Measurements from ENCODE around the gene PDE6B. TPM values are rescaled to one million over a fixed set of nuclear protein-coding genes. Genes with fewer than 3 reads are reported as not detected.
"Not testable (repeated sequence)": the region's sequence is repeated elsewhere in the genome, so short reads cannot be mapped to it uniquely, and the experiment has no call there.

PDE6B gene
- total RNA-seq, 1 experiment from 2014 or later, result not detected

- Histone ChIP-seq H3K27ac (ENCODE audit: low read length) (no peak overlapping the region), H3K4me3 (ENCODE audit: low read length) (no peak overlapping the region), H3K36me3 (ENCODE audit: insufficient read depth, low read length) (no peaks in the 10 kb centered on the region), H3K79me2 (ENCODE audit: low read length) (no peaks in the 10 kb centered on the region), H3K9ac (ENCODE audit: low read length) (no peak overlapping the region), H3K27me3 (ENCODE audit: low read length) (no peaks in the 10 kb centered on the region), H3K4me1 (ENCODE audit: low read length) (peaks cover 8% of the 10 kb centered on the region), H2AFZ (ENCODE audit: low read length) (no peak overlapping the region), H4K20me1 (ENCODE audit: insufficient read depth, low read depth, low read length) (no peaks in the 10 kb centered on the region), H3K4me2 (ENCODE audit: low read depth, low read length, poor library complexity, severe bottlenecking) (no peak overlapping the region), H3K9me3 (ENCODE audit: low read length) (no peaks in the 10 kb centered on the region), H3K9me2 (replicated peaks; ENCODE audit: insufficient read depth, low read length) (no peaks in the 10 kb centered on the region)
- DNase-seq, result no peak
Measured at GRCh38 chr4:581753-582361, 43.5 kb upstream of the PDE6B start.

- Histone ChIP-seq H3K9ac (ENCODE audit: low read length) (no peak overlapping the region), H3K4me2 (ENCODE audit: low read depth, low read length, poor library complexity, severe bottlenecking) (no peak overlapping the region), H3K4me1 (ENCODE audit: low read length) (peaks cover 12% of the 10 kb centered on the region), H3K27ac (ENCODE audit: low read length) (no peak overlapping the region), H3K27me3 (ENCODE audit: low read length) (no peaks in the 10 kb centered on the region), H4K20me1 (ENCODE audit: insufficient read depth, low read depth, low read length) (no peaks in the 10 kb centered on the region), H2AFZ (ENCODE audit: low read length) (no peak overlapping the region), H3K9me3 (ENCODE audit: low read length) (no peaks in the 10 kb centered on the region), H3K79me2 (ENCODE audit: low read length) (no peaks in the 10 kb centered on the region), H3K9me2 (replicated peaks; ENCODE audit: insufficient read depth, low read length) (no peaks in the 10 kb centered on the region), H3K4me3 (ENCODE audit: low read length) (no peak overlapping the region), H3K36me3 (ENCODE audit: insufficient read depth, low read length) (no peaks in the 10 kb centered on the region)
- no peak for DNase-seq
Measured at GRCh38 chr4:583820-584219, 41.6 kb upstream of the PDE6B start.

GRCh38 chr4:587671-588350 is 37.6 kb upstream of the PDE6B start:
- H3K27me3 ChIP-seq (ENCODE audit: low read length), result no peaks in the 10 kb centered on the region

GRCh38 chr4:588351-588849 is 37.0 kb upstream of the PDE6B start:
- no peak overlapping the region for H3K27ac ChIP-seq (ENCODE audit: low read length)
- no peaks in the 10 kb centered on the region for H3K9me3 ChIP-seq (ENCODE audit: low read length)
- no peaks in the 10 kb centered on the region for H3K27me3 ChIP-seq (ENCODE audit: low read length)
- H3K9me2 ChIP-seq (replicated peaks; ENCODE audit: insufficient read depth, low read length), result no peaks in the 10 kb centered on the region
- H3K4me1 ChIP-seq (ENCODE audit: low read length), result peaks cover 8% of the 10 kb centered on the region
- H3K79me2 ChIP-seq (ENCODE audit: low read length), result no peaks in the 10 kb centered on the region
- H4K20me1 ChIP-seq (ENCODE audit: insufficient read depth, low read depth, low read length), result no peaks in the 10 kb centered on the region
- no peak for DNase-seq
- H3K36me3 ChIP-seq (ENCODE audit: insufficient read depth, low read length), result no peaks in the 10 kb centered on the region
- no peak overlapping the region for H3K4me3 ChIP-seq (ENCODE audit: low read length)
- H3K9ac ChIP-seq (ENCODE audit: low read length), result no peak overlapping the region
- H2AFZ ChIP-seq (ENCODE audit: low read length), result no peak overlapping the region
- no peak overlapping the region for H3K4me2 ChIP-seq (ENCODE audit: low read depth, low read length, poor library complexity, severe bottlenecking)

More at GRCh38 chr4:587671-588350, 37.6 kb upstream of the PDE6B start:
- no peak overlapping the region for H3K4me2 ChIP-seq (ENCODE audit: low read depth, low read length, poor library complexity, severe bottlenecking)
- H3K36me3 ChIP-seq (ENCODE audit: insufficient read depth, low read length), result no peaks in the 10 kb centered on the region
- H3K9ac ChIP-seq (ENCODE audit: low read length), result no peak overlapping the region
- no peak for DNase-seq
- H3K4me1 ChIP-seq (ENCODE audit: low read length), result peaks cover 8% of the 10 kb centered on the region
- no peak overlapping the region for H3K4me3 ChIP-seq (ENCODE audit: low read length)
- no peaks in the 10 kb centered on the region for H3K79me2 ChIP-seq (ENCODE audit: low read length)
- H3K27ac ChIP-seq (ENCODE audit: low read length), result no peak overlapping the region
- H3K9me3 ChIP-seq (ENCODE audit: low read length), result no peaks in the 10 kb centered on the region
- no peak overlapping the region for H2AFZ ChIP-seq (ENCODE audit: low read length)
- no peaks in the 10 kb centered on the region for H3K9me2 ChIP-seq (replicated peaks; ENCODE audit: insufficient read depth, low read length)
- no peaks in the 10 kb centered on the region for H4K20me1 ChIP-seq (ENCODE audit: insufficient read depth, low read depth, low read length)

- Histone ChIP-seq H3K79me2 (ENCODE audit: low read length) (no peaks in the 10 kb centered on the region), H3K27ac (ENCODE audit: low read length) (no peak overlapping the region), H4K20me1 (ENCODE audit: insufficient read depth, low read depth, low read length) (no peaks in the 10 kb centered on the region), H3K9me3 (ENCODE audit: low read length) (no peaks in the 10 kb centered on the region), H3K4me2 (ENCODE audit: low read depth, low read length, poor library complexity, severe bottlenecking) (no peak overlapping the region), H3K36me3 (ENCODE audit: insufficient read depth, low read length) (no peaks in the 10 kb centered on the region), H3K4me1 (ENCODE audit: low read length) (peaks cover 8% of the 10 kb centered on the region), H3K4me3 (ENCODE audit: low read length) (no peak overlapping the region), H3K27me3 (ENCODE audit: low read length) (no peaks in the 10 kb centered on the region), H2AFZ (ENCODE audit: low read length) (no peak overlapping the region), H3K9me2 (replicated peaks; ENCODE audit: insufficient read depth, low read length) (no peaks in the 10 kb centered on the region), H3K9ac (ENCODE audit: low read length) (no peak overlapping the region)
- no peak for DNase-seq
Measured at GRCh38 chr4:589219-589963, 36.0 kb upstream of the PDE6B start.

GRCh38 chr4:590313-590841 is 35.0 kb upstream of the PDE6B start:
- Histone ChIP-seq H3K27ac (ENCODE audit: low read length) (no peak overlapping the region), H3K79me2 (ENCODE audit: low read length) (no peaks in the 10 kb centered on the region), H3K4me2 (ENCODE audit: low read depth, low read length, poor library complexity, severe bottlenecking) (no peak overlapping the region), H3K27me3 (ENCODE audit: low read length) (no peaks in the 10 kb centered on the region), H3K4me3 (ENCODE audit: low read length) (no peak overlapping the region), H3K9ac (ENCODE audit: low read length) (no peak overlapping the region), H4K20me1 (ENCODE audit: insufficient read depth, low read depth, low read length) (no peaks in the 10 kb centered on the region), H3K36me3 (ENCODE audit: insufficient read depth, low read length) (no peaks in the 10 kb centered on the region), H3K9me2 (replicated peaks; ENCODE audit: insufficient read depth, low read length) (no peaks in the 10 kb centered on the region), H3K4me1 (ENCODE audit: low read length) (peaks cover 8% of the 10 kb centered on the region), H2AFZ (ENCODE audit: low read length) (no peak overlapping the region), H3K9me3 (ENCODE audit: low read length) (no peaks in the 10 kb centered on the region)
- no peak for DNase-seq

GRCh38 chr4:592178-592577 is 33.2 kb upstream of the PDE6B start:
- H3K9me3 ChIP-seq (ENCODE audit: low read length), result not testable (repeated sequence)

More at GRCh38 chr4:592178-592577, 33.2 kb upstream of the PDE6B start:
- DNase-seq; H3K27ac ChIP-seq (ENCODE audit: low read length); H3K9ac ChIP-seq (ENCODE audit: low read length); H3K4me2 ChIP-seq (ENCODE audit: low read depth, low read length, poor library complexity, severe bottlenecking); H3K4me1 ChIP-seq (ENCODE audit: low read length); H3K36me3 ChIP-seq (ENCODE audit: insufficient read depth, low read length); H3K4me3 ChIP-seq (ENCODE audit: low read length); H3K9me2 ChIP-seq (replicated peaks; ENCODE audit: insufficient read depth, low read length); H2AFZ ChIP-seq (ENCODE audit: low read length); H4K20me1 ChIP-seq (ENCODE audit: insufficient read depth, low read depth, low read length); H3K27me3 ChIP-seq (ENCODE audit: low read length); H3K79me2 ChIP-seq (ENCODE audit: low read length): not testable (repeated sequence)

Measured in Karpas-422 (cell line).